Measurements from ENCODE around the gene ZMYND15.

The ZMYND15 gene

GRCh38 chr17:4728124-4728523 lies 11.5 kb upstream of the ZMYND15 start:
- TF ChIP-seq BACH2 (CRISPR knock-in tag; IDR thresholded peaks at IDR 0.05; ENCODE audit: borderline replicate concordance) (no peak), ARNTL (CRISPR knock-in tag; IDR thresholded peaks at IDR 0.05; ENCODE audit: borderline replicate concordance, low read depth) (no peak), CSRNP3 (CRISPR knock-in tag; IDR thresholded peaks at IDR 0.05) (no peak), ZFP30 (CRISPR knock-in tag; IDR thresholded peaks at IDR 0.05) (no peak), PATZ1 (CRISPR knock-in tag; IDR thresholded peaks at IDR 0.05; ENCODE audit: borderline replicate concordance) (no peak), ISL1 (CRISPR knock-in tag; IDR thresholded peaks at IDR 0.05) (no peak), POU6F1 (CRISPR knock-in tag; IDR thresholded peaks at IDR 0.05; ENCODE audit: borderline replicate concordance, low read depth) (no peak), ZNF565 (CRISPR knock-in tag; conservative IDR thresholded peaks at IDR 0.05; ENCODE audit: low read depth) (no peak), ZC3H10 (CRISPR knock-in tag; IDR thresholded peaks at IDR 0.05) (no peak), ZFP3 (CRISPR knock-in tag; IDR thresholded peaks at IDR 0.05) (no peak), TCF4 (CRISPR knock-in tag; IDR thresholded peaks at IDR 0.05; ENCODE audit: borderline replicate concordance) (no peak), TSHZ2 (CRISPR knock-in tag; IDR thresholded peaks at IDR 0.05) (no peak)

GRCh38 chr17:4733073-4733531 lies 6.5 kb upstream of the ZMYND15 start:
- ATAC-seq: no peak
- TF ChIP-seq ZNF565 (CRISPR knock-in tag; conservative IDR thresholded peaks at IDR 0.05; ENCODE audit: low read depth) (no peak), BACH2 (CRISPR knock-in tag; IDR thresholded peaks at IDR 0.05; ENCODE audit: borderline replicate concordance) (no peak), SNAI2 (CRISPR knock-in tag; IDR thresholded peaks at IDR 0.05) (no peak), ZNF70 (CRISPR knock-in tag; IDR thresholded peaks at IDR 0.05) (no peak), TCF4 (CRISPR knock-in tag; IDR thresholded peaks at IDR 0.05; ENCODE audit: borderline replicate concordance) (no peak), ZFP3 (CRISPR knock-in tag; IDR thresholded peaks at IDR 0.05) (no peak), ESRRG (CRISPR knock-in tag; IDR thresholded peaks at IDR 0.05) (no peak), GLIS3 (CRISPR knock-in tag; IDR thresholded peaks at IDR 0.05) (no peak), TOX (CRISPR knock-in tag; IDR thresholded peaks at IDR 0.05; ENCODE audit: borderline replicate concordance) (no peak)

More at GRCh38 chr17:4728124-4728523, 11.5 kb upstream of the ZMYND15 start:
- no peak for ATAC-seq

- ATAC-seq: no peak
- TF ChIP-seq TOX (CRISPR knock-in tag; IDR thresholded peaks at IDR 0.05; ENCODE audit: borderline replicate concordance) (no peak), CREB5 (CRISPR knock-in tag; IDR thresholded peaks at IDR 0.05; ENCODE audit: low read depth) (no peak), PPARA (CRISPR knock-in tag; IDR thresholded peaks at IDR 0.05; ENCODE audit: borderline replicate concordance) (no peak), BACH2 (CRISPR knock-in tag; IDR thresholded peaks at IDR 0.05; ENCODE audit: borderline replicate concordance) (no peak), PATZ1 (CRISPR knock-in tag; IDR thresholded peaks at IDR 0.05; ENCODE audit: borderline replicate concordance) (no peak), ZNF8 (CRISPR knock-in tag; IDR thresholded peaks at IDR 0.05) (no peak), OSR1 (CRISPR knock-in tag; IDR thresholded peaks at IDR 0.05) (no peak), ESRRG (CRISPR knock-in tag; IDR thresholded peaks at IDR 0.05) (no peak), CSDC2 (CRISPR knock-in tag; IDR thresholded peaks at IDR 0.05) (no peak), TCF4 (CRISPR knock-in tag; IDR thresholded peaks at IDR 0.05; ENCODE audit: borderline replicate concordance) (no peak), ARNTL (CRISPR knock-in tag; IDR thresholded peaks at IDR 0.05; ENCODE audit: borderline replicate concordance, low read depth) (no peak), ZFP30 (CRISPR knock-in tag; IDR thresholded peaks at IDR 0.05) (no peak), TSHZ2 (CRISPR knock-in tag; IDR thresholded peaks at IDR 0.05) (no peak), ZNF70 (CRISPR knock-in tag; IDR thresholded peaks at IDR 0.05) (no peak), ISL1 (CRISPR knock-in tag; IDR thresholded peaks at IDR 0.05) (no peak)
Observed at GRCh38 chr17:4734857-4735475, 4.7 kb upstream of the ZMYND15 start.

Measured in SK-N-SH treated with all-trans-retinoic acid at 6 μM for 48 hours (cell line).